Peyer's patch (tissue), 4 donors: ENCODE data around the gene TRIM56. TPM values are rescaled to one million over a fixed set of nuclear protein-coding genes. Genes with fewer than 3 reads are reported as not detected.

Source experiments
- DNase-seq, 3 donors: peaks; one replicate each; pipeline ENCODE4 v3.0.0-alpha.2; 2017 to 2019
- H3K27ac ChIP-seq, 4 donors: fragments of 200-600 bp; sonication (generic); one replicate each; pipeline ENCODE4 v1.5.1; 2016 to 2019
- H3K27me3 ChIP-seq, 2 donors: fragments of 200-600 bp; sonication (generic); one replicate each; pipeline ENCODE4 v1.5.1; 2019
- H3K36me3 ChIP-seq, 3 donors: fragments of 200-600 bp; sonication (generic); one replicate each; pipeline ENCODE4 v1.5.1; 2016 to 2019
- H3K4me1 ChIP-seq, 4 donors: fragments of 200-600 bp; sonication (generic); one replicate each; pipeline ENCODE4 v1.5.1; 2016 to 2019
- H3K4me3 ChIP-seq, 4 donors: fragments of 200-600 bp; sonication (generic); 1 replicate in 3 of 4; 2 replicates in 1 of 4; pipeline ENCODE4 v1.5.1; 2016 to 2019; ENCODE audit warnings: mild to moderate bottlenecking in 1 of 4
- H3K9me3 ChIP-seq, 4 donors: fragments of 200-600 bp; sonication (generic); one replicate each; pipeline ENCODE4 v1.5.1; 2016 to 2019; ENCODE audit warnings: mild to moderate bottlenecking in 1 of 4
- CTCF ChIP-seq, 6 experiments: fragments of 450-650 bp in 4 of 6; fragments of 200-600 bp in 2 of 6; sonication (generic) in 1 of 6; IDR thresholded peaks; one replicate each; pipeline ENCODE4 v1.5.1; 2017 to 2019; ENCODE audit warnings: antibody characterized with exemption in 6 of 6, mild to moderate bottlenecking in 3 of 6, moderate library complexity in 1 of 6
- POLR2A ChIP-seq, 2 donors: fragments of 450-650 bp; IDR thresholded peaks; one replicate each; pipeline ENCODE4 v1.5.1; 2017; ENCODE audit warnings: antibody characterized with exemption in 2 of 2, mild to moderate bottlenecking in 2 of 2, moderate library complexity in 2 of 2
- total RNA-seq, 4 donors: library from RNA; depleted of rRNA; stranded (reverse); fragments of >200 nt; gene quantifications; one replicate each; pipeline ENCODE4 v1.1.0, GENCODE V29; 2016

The TRIM56 gene
- total RNA-seq, 4 donors from 2014 or later: 19.4 to 43.7 (median 38.3) TPM

- H3K4me3 ChIP-seq: no peak overlapping the region
- TF ChIP-seq POLR2A (IDR thresholded peaks at IDR 0.05) (no peak), CTCF (IDR thresholded peaks at IDR 0.05) (no peak)
- peaks cover 0 to 19% (median 3%) of the 10 kb centered on the region in 4 donors for H3K4me1 ChIP-seq
Measured at GRCh38 chr7:101134399-101134980, 49.2 kb downstream of the TRIM56 start.

DNA sequence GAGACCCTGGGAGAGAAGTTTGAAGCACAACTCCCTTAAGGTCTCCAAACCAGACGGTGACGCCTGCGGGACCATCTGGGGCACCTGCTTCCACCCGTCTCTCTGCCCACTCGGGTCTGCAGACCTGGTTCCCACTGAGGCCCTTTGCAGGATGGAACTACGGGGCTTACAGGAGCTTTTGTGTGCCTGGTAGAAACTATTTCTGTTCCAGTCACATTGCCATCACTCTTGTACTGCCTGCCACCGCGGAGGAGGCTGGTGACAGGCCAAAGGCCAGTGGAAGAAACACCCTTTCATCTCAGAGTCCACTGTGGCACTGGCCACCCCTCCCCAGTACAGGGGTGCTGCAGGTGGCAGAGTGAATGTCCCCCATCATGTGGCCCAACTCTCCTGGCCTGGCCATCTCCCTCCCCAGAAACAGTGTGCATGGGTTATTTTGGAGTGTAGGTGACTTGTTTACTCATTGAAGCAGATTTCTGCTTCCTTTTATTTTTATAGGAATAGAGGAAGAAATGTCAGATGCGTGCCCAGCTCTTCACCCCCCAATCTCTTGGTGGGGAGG lies 52.5 kb downstream of the TRIM56 start:
- Histone ChIP-seq H3K4me3 (peak overlapping the region in 1 of 4 donors; percentile 32), H3K36me3 (no peaks in the 10 kb centered on the region), H3K27ac (peak overlapping the region in 3 of 4 donors; percentile 17 to 78 (median 61)), H3K27me3 (no peaks in the 10 kb centered on the region), H3K4me1 (peaks cover 0 to 19% (median 3%) of the 10 kb centered on the region in 4 donors), H3K9me3 (no peaks in the 10 kb centered on the region)
- peak in 2 of 3 donors; percentile 64 to 68 for DNase-seq
- TF ChIP-seq POLR2A (IDR thresholded peaks at IDR 0.05) (no peak), CTCF (IDR thresholded peaks at IDR 0.05) (no peak)

More at GRCh38 chr7:101134399-101134980, 49.2 kb downstream of the TRIM56 start:
- DNase-seq: no peak
- H3K27me3 ChIP-seq: no peaks in the 10 kb centered on the region
- H3K9me3 ChIP-seq: no peaks in the 10 kb centered on the region
- H3K27ac ChIP-seq: no peak overlapping the region
- H3K36me3 ChIP-seq: no peaks in the 10 kb centered on the region

- DNase-seq: peak; percentile 63 to 94 (median 82)
- peak overlapping the region in 2 of 4 donors; percentile 27 to 32 for H3K4me3 ChIP-seq
- no peaks in the 10 kb centered on the region for H3K36me3 ChIP-seq
- peak overlapping the region in 3 of 4 donors; percentile 17 to 78 (median 61) for H3K27ac ChIP-seq
- peaks cover 0 to 19% (median 3%) of the 10 kb centered on the region in 4 donors for H3K4me1 ChIP-seq
- H3K27me3 ChIP-seq: no peaks in the 10 kb centered on the region
- TF ChIP-seq CTCF (IDR thresholded peaks at IDR 0.05) (peak; percentile 43 to 84 (median 60)), POLR2A (IDR thresholded peaks at IDR 0.05) (peak in 1 of 2 donors; percentile 19)
- H3K9me3 ChIP-seq: no peaks in the 10 kb centered on the region
Measured at GRCh38 chr7:101138213-101138870, 53.1 kb downstream of the TRIM56 start.

- no peaks in the 10 kb centered on the region for H3K36me3 ChIP-seq
- no peak overlapping the region for H3K4me3 ChIP-seq
- H3K27me3 ChIP-seq: no peaks in the 10 kb centered on the region
- H3K4me1 ChIP-seq: peaks cover 0 to 25% (median 3%) of the 10 kb centered on the region in 4 donors
- no peak for DNase-seq
- H3K9me3 ChIP-seq: no peaks in the 10 kb centered on the region
- no peak overlapping the region for H3K27ac ChIP-seq
- TF ChIP-seq POLR2A (IDR thresholded peaks at IDR 0.05): no peak
- TF ChIP-seq CTCF (IDR thresholded peaks at IDR 0.05): no peak
Measured at GRCh38 chr7:101140339-101140699, 55.0 kb downstream of the TRIM56 start.

DNA sequence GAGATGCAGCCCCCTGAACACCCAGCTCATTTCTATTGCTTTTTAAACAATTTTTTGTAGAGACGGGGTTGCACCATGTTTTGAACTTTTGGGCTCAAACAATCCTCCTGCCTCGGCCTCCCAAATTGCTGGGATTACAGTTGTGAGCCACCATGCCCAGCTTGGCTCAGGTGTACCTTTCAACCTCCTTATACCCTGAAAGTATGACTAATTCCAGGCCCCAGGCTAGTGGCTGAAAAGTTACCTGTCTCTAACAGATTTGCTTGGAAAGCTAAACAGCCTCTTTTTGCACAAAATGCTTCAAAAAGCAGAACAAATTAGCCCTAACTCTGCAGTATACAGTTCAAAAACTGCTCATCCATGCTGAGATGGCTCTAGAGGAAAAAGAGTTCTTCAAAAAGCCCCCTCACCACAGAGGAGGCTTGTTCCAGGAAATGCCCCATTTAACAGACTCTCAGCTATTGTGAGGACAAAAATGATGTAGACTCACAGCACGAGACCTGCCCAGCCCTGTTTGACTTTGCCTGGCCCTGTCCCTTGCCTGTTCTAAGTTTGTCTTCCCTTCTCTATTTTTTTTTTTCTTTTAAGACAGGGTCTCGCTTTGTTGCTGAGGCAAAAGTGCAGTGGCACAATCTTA lies 55.6 kb downstream of the TRIM56 start:
- Histone ChIP-seq H3K36me3 (no peaks in the 10 kb centered on the region), H3K9me3 (no peaks in the 10 kb centered on the region), H3K4me3 (no peak overlapping the region), H3K27ac (no peak overlapping the region), H3K27me3 (no peaks in the 10 kb centered on the region), H3K4me1 (peaks cover 0 to 25% (median 3%) of the 10 kb centered on the region in 4 donors)
- TF ChIP-seq CTCF (IDR thresholded peaks at IDR 0.05): no peak
- TF ChIP-seq POLR2A (IDR thresholded peaks at IDR 0.05): no peak
- no peak for DNase-seq

Other genes with a start within 250 kb of the TRIM56 start
- gene SLC12A9, start 232.8 kb upstream of the TRIM56 start, total RNA-seq: 10 to 100 TPM; 24.8 to 51.1 (median 28.2) TPM
- 10 to 100 TPM in 3 of 4 donors, 1 to 10 TPM in 1; 8.8 to 22.3 (median 15.4) TPM for gene TRIP6, start 218.1 kb upstream of the TRIM56 start, total RNA-seq
- 100 to 1,000 TPM in 2 of 4 donors, 10 to 100 TPM in 2; 60.9 to 272 (median 113) TPM for gene SRRT, start 210.4 kb upstream of the TRIM56 start, total RNA-seq
- 1 to 10 TPM; 4.1 to 7.0 (median 5.2) TPM for gene UFSP1, start 195.8 kb upstream of the TRIM56 start, total RNA-seq
- gene ACHE, start 189.6 kb upstream of the TRIM56 start, total RNA-seq: 10 to 100 TPM in 3 of 4 donors, 1 to 10 TPM in 1; 3.3 to 35.4 (median 25.3) TPM
- 100 to 1,000 TPM in 3 of 4 donors, 10 to 100 TPM in 1; 85.8 to 694 (median 395) TPM for gene MUC3A, start 135.9 kb upstream of the TRIM56 start, total RNA-seq
- gene MUC12, start 115.9 kb upstream of the TRIM56 start, total RNA-seq: 10 to 100 TPM in 2 of 4 donors, 1 to 10 TPM in 2; 4.8 to 31.8 (median 9.0) TPM
- 1,000 to 10,000 TPM in 1 of 4 donors, 100 to 1,000 TPM in 2, 10 to 100 TPM in 1; 64.4 to 1,011 (median 801) TPM for gene MUC17, start 65.4 kb upstream of the TRIM56 start, total RNA-seq
- gene SERPINE1, start 41.6 kb downstream of the TRIM56 start, total RNA-seq: 1 to 10 TPM; 2.4 to 8.3 (median 3.3) TPM
- 100 to 1,000 TPM in 2 of 4 donors, 10 to 100 TPM in 2; 53.6 to 136 (median 95.7) TPM for gene AP1S1, start 69.0 kb downstream of the TRIM56 start, total RNA-seq
- under 1 TPM in 1 of 4 donors, not detected in 3; 0.94 TPM for gene VGF, start 80.1 kb downstream of the TRIM56 start, total RNA-seq
- 1 to 10 TPM in 1 of 4 donors, not detected in 3; 1.0 TPM for gene NAT16, start 94.8 kb downstream of the TRIM56 start, total RNA-seq
- gene MOGAT3, start 115.6 kb downstream of the TRIM56 start, total RNA-seq: 100 to 1,000 TPM in 2 of 4 donors, 10 to 100 TPM in 1, not detected in 1; 91.4 to 195 (median 123) TPM
- gene PLOD3, start 132.1 kb downstream of the TRIM56 start, total RNA-seq: 100 to 1,000 TPM in 2 of 4 donors, 10 to 100 TPM in 2; 62.7 to 103 (median 83.7) TPM
- 100 to 1,000 TPM in 2 of 4 donors, 10 to 100 TPM in 2; 37.1 to 142 (median 110) TPM for gene ZNHIT1, start 132.7 kb downstream of the TRIM56 start, total RNA-seq
- gene CLDN15, start 152.3 kb downstream of the TRIM56 start, total RNA-seq: 100 to 1,000 TPM in 3 of 4 donors, 10 to 100 TPM in 1; 94.9 to 942 (median 697) TPM
- 100 to 1,000 TPM; 143 to 289 (median 231) TPM for gene FIS1, start 159.6 kb downstream of the TRIM56 start, total RNA-seq
- 1 to 10 TPM in 3 of 4 donors, under 1 TPM in 1; 0.85 to 4.6 (median 2.3) TPM for gene IFT22, start 236.3 kb downstream of the TRIM56 start, total RNA-seq